ENCODE results near the gene OR6A2. TPM values are rescaled to one million over a fixed set of nuclear protein-coding genes. Genes with fewer than 3 reads are reported as not detected.
"Not testable (repeated sequence)": the region's sequence is repeated elsewhere in the genome, so short reads cannot be mapped to it uniquely, and the experiment has no call there.

OR6A2 gene
- total and polyA plus RNA-seq, 2 of the 4 experiments (the other 2 are of a cell fraction), result 0.07 to 0.72 TPM

GRCh38 chr11:6812390-6813005, 13.0 kb upstream of the OR6A2 start:
- DNase-seq, result peak; percentile 34
- no peak overlapping the region for H4K91ac ChIP-seq (ENCODE audit: insufficient read depth, low read depth, low read length)

GRCh38 chr11:6801075-6801474, 1.6 kb upstream of the OR6A2 start:
- H4K5ac ChIP-seq (ENCODE audit: low read depth, low read length); intact Hi-C loops (cut with micrococcal nuclease); POLR2A ChIA-PET (ENCODE audit: unreplicated experiment); H3K36me3 ChIP-seq (ENCODE audit: control insufficient read depth, insufficient read depth, low read length); H2AK5ac ChIP-seq (ENCODE audit: low read depth, low read length); H3K27me3 ChIP-seq (ENCODE audit: control insufficient read depth, insufficient read depth, low read length); H3K4me3 ChIP-seq (ENCODE audit: insufficient read depth, low read depth, low read length); H3K79me1 ChIP-seq (ENCODE audit: low read depth in 1 of 2, low read length in 2 of 2); H2BK120ac ChIP-seq (ENCODE audit: low read depth, low read length); H3K9me3 ChIP-seq (ENCODE audit: control insufficient read depth, insufficient read depth, low read length); H3K9me1 ChIP-seq (ENCODE audit: insufficient read depth, low read length); H4K91ac ChIP-seq (ENCODE audit: insufficient read depth, low read depth, low read length); H3K9ac ChIP-seq (ENCODE audit: low read depth, low read length); H3K23ac ChIP-seq (ENCODE audit: low read depth, low read length); dilution Hi-C loops (cut with HindIII; ENCODE audit: low sequenced_read_pairs, unreplicated experiment); H3K4me2 ChIP-seq (ENCODE audit: low read depth, low read length); H3K27ac ChIP-seq (ENCODE audit: insufficient read depth, low read length); H3K18ac ChIP-seq (ENCODE audit: low read depth, low read length); H3K4me1 ChIP-seq (ENCODE audit: control insufficient read depth, insufficient read depth, low read length); H3K4ac ChIP-seq (ENCODE audit: low read depth, low read length); H2BK20ac ChIP-seq (ENCODE audit: low read depth, low read length); ATAC-seq (ENCODE audit: low read depth); H2BK15ac ChIP-seq (ENCODE audit: low read depth, low read length); H2BK5ac ChIP-seq (ENCODE audit: low read depth, low read length, poor library complexity, severe bottlenecking); H2AFZ ChIP-seq (replicated peaks; ENCODE audit: low read length, poor library complexity); H3K14ac ChIP-seq (replicated peaks; ENCODE audit: low read depth, low read length); BruUV-seq (replicated peaks); H3K56ac ChIP-seq (ENCODE audit: extremely low read depth, insufficient read depth, low read length); H2AK9ac ChIP-seq (replicated peaks; ENCODE audit: low read depth, low read length, poor library complexity); DNase-seq; H4K8ac ChIP-seq (ENCODE audit: low read depth in 2 of 2, low read length in 2 of 2); H4K20me1 ChIP-seq (ENCODE audit: insufficient read depth, low read length): not testable (repeated sequence)
- in situ Hi-C loops (cut with MboI; ENCODE audit: low sequenced_read_pairs), result loop anchor here (25.0 kb wide), 1 partner anchor 636 kb away; no protein-coding TSS in a partner anchor
- CTCF ChIA-PET, result interaction anchor here (1.0 kb wide), 1 partner anchor 10 kb away, joined by 5 read pairs; no protein-coding TSS in a partner anchor

More at GRCh38 chr11:6812390-6813005, 13.0 kb upstream of the OR6A2 start:
- Histone ChIP-seq H3K14ac (replicated peaks; ENCODE audit: low read depth, low read length) (no peak overlapping the region), H3K36me3 (ENCODE audit: control insufficient read depth, insufficient read depth, low read length) (no peaks in the 10 kb centered on the region), H3K56ac (ENCODE audit: extremely low read depth, insufficient read depth, low read length) (no peak overlapping the region), H4K5ac (ENCODE audit: low read depth, low read length) (no peak overlapping the region), H3K9ac (ENCODE audit: low read depth, low read length) (no peak overlapping the region), H4K8ac (ENCODE audit: low read depth in 2 of 2, low read length in 2 of 2) (no peak overlapping the region), H2BK120ac (ENCODE audit: low read depth, low read length) (no peak overlapping the region), H3K4me1 (ENCODE audit: control insufficient read depth, insufficient read depth, low read length) (no peaks in the 10 kb centered on the region), H4K20me1 (ENCODE audit: insufficient read depth, low read length) (no peaks in the 10 kb centered on the region), H3K9me3 (ENCODE audit: control insufficient read depth, insufficient read depth, low read length) (no peaks in the 10 kb centered on the region), H3K27me3 (ENCODE audit: control insufficient read depth, insufficient read depth, low read length) (no peaks in the 10 kb centered on the region; the same call in 1 of the 2 replicates), H2BK20ac (ENCODE audit: low read depth, low read length) (no peak overlapping the region), H3K4ac (ENCODE audit: low read depth, low read length) (no peak overlapping the region), H3K4me2 (ENCODE audit: low read depth, low read length) (no peak overlapping the region), H2BK5ac (ENCODE audit: low read depth, low read length, poor library complexity, severe bottlenecking) (no peak overlapping the region), H3K27ac (ENCODE audit: insufficient read depth, low read length) (no peak overlapping the region), H2BK15ac (ENCODE audit: low read depth, low read length) (no peak overlapping the region), H3K18ac (ENCODE audit: low read depth, low read length) (no peak overlapping the region), H2AK5ac (ENCODE audit: low read depth, low read length) (no peak overlapping the region), H2AFZ (replicated peaks; ENCODE audit: low read length, poor library complexity) (no peak overlapping the region), H3K9me1 (ENCODE audit: insufficient read depth, low read length) (no peaks in the 10 kb centered on the region), H2AK9ac (replicated peaks; ENCODE audit: low read depth, low read length, poor library complexity) (no peak overlapping the region), H3K23ac (ENCODE audit: low read depth, low read length) (no peak overlapping the region), H3K79me1 (ENCODE audit: low read depth in 1 of 2, low read length in 2 of 2) (no peaks in the 10 kb centered on the region), H3K4me3 (ENCODE audit: insufficient read depth, low read depth, low read length) (no peak overlapping the region)
- intact Hi-C loops (cut with micrococcal nuclease), result loop anchor here (2.0 to 10.0 kb wide), 4 partner anchors 210 to 630 kb away; partner anchors contain the start of genes NLRP14 and ZNF214
- in situ Hi-C loops (cut with MboI; ENCODE audit: low sequenced_read_pairs), result loop anchor here (25.0 kb wide), 1 partner anchor 625 kb away; no protein-coding TSS in a partner anchor
- CTCF ChIA-PET, result interaction anchor here (0.6 to 1.9 kb wide), 15 partner anchors 9 to 633 kb away, joined by 3 to 7 read pairs (median 4); partner anchors contain the start of genes OR2AG1 and OR6A2
- dilution Hi-C loops (cut with HindIII; ENCODE audit: low sequenced_read_pairs, unreplicated experiment), result no loop called here
- TF ChIP-seq POLR2A (IDR thresholded peaks at IDR 0.05; ENCODE audit: low read depth, low read length) (no peak), SMC3 (IDR thresholded peaks at IDR 0.05; ENCODE audit: low read depth, low read length) (peak; percentile 52; the same call in 1 of the 2 replicates), CTCF (conservative IDR thresholded peaks at IDR 0.05; ENCODE audit: low read depth, low read length) (peak; percentile 71), RAD21 (IDR thresholded peaks at IDR 0.05; ENCODE audit: low read length) (peak; percentile 71)
- ATAC-seq (ENCODE audit: low read depth), result peak; percentile 96
- BruUV-seq (replicated peaks), result no TSS peak
- no CpG with 5 or more reads among the region's 6 CpGs for WGBS, 2 experiments (ENCODE audit: extremely low coverage in 2 of 2, insufficient read length in 1 of 2)
- POLR2A ChIA-PET (ENCODE audit: unreplicated experiment), result no interaction called here

All from IMR-90 (cell line).